Measurements from ENCODE around the gene NIFK.
"Not testable (repeated sequence)": the region's sequence is repeated elsewhere in the genome, so short reads cannot be mapped to it uniquely, and the experiment has no call there.

Gene NIFK

GRCh38 chr2:121736462-121737336, at the start of gene NIFK:
TSS of gene NIFK (minus strand) at chr2:121736875. CDS start at chr2:121736850, 25 bp downstream.
- DNase-seq = peak; percentile 97

GRCh38 chr2:121783180-121783579, 46.5 kb upstream of the NIFK start:
- no peak for DNase-seq

- DNase-seq = no peak
These were observed 42.2 kb upstream of the NIFK start for GRCh38 chr2:121778741-121779487.

GRCh38 chr2:121777699-121778058, 41.0 kb upstream of the NIFK start:
- no peak for DNase-seq

GRCh38 chr2:121776885-121777698, 40.4 kb upstream of the NIFK start:
- DNase-seq = no peak

GRCh38 chr2:121776361-121776760, 39.7 kb upstream of the NIFK start:
- DNase-seq = no peak

- no peak for DNase-seq
These were observed 37.6 kb upstream of the NIFK start for GRCh38 chr2:121774235-121774634.

- peak; percentile 37 for DNase-seq
These were observed 35.5 kb upstream of the NIFK start for GRCh38 chr2:121771976-121772742.

GRCh38 chr2:121768143-121768755, 31.6 kb upstream of the NIFK start:
- DNase-seq = no peak

- no peak for DNase-seq
These were observed 29.9 kb upstream of the NIFK start for GRCh38 chr2:121766624-121767023.

- DNase-seq = no peak
These were observed 28.1 kb upstream of the NIFK start for GRCh38 chr2:121764681-121765228.

- DNase-seq = peak; percentile 95
These were observed 18.8 kb upstream of the NIFK start, which contains the start of gene TSN for GRCh38 chr2:121755237-121756111. TSS of gene TSN (plus strand) at chr2:121755651. CDS start at chr2:121755780, 129 bp downstream.

GRCh38 chr2:121754851-121755236, 18.2 kb upstream of the NIFK start:
- DNase-seq = no peak

GRCh38 chr2:121748202-121748601, 11.5 kb upstream of the NIFK start:
- DNase-seq = no peak

- DNase-seq = no peak
These were observed 9.4 kb upstream of the NIFK start for GRCh38 chr2:121746071-121746578.

- DNase-seq = no peak
These were observed 4.8 kb upstream of the NIFK start for GRCh38 chr2:121741450-121741849.

GRCh38 chr2:121740973-121741372, 4.3 kb upstream of the NIFK start:
- no peak for DNase-seq

GRCh38 chr2:121736140-121736461, 574 bp downstream of the NIFK start:
- no peak for DNase-seq

GRCh38 chr2:121735518-121736074, 1.1 kb downstream of the NIFK start:
- no peak for DNase-seq

- DNase-seq = not testable (repeated sequence)
These were observed 2.1 kb downstream of the NIFK start for GRCh38 chr2:121734544-121734943.

All from NCI-H510A treated with DMSO at 0.1 percent for 48 hours (cell line).